DMS53 (cell line): ENCODE measurements around the gene ALDH9A1.
"Not testable (repeated sequence)": the region's sequence is repeated elsewhere in the genome, so short reads cannot be mapped to it uniquely, and the experiment has no call there.

Experiments
- DNase-seq: peaks from one replicate; lab custom pipeline; 2025; lab: John Stamatoyannopoulos, UW

ALDH9A1 gene

GRCh38 chr1:165645654-165646366 is 52.6 kb downstream of the ALDH9A1 start:
- no peak for DNase-seq

GRCh38 chr1:165644064-165644735 is 54.2 kb downstream of the ALDH9A1 start:
- no peak for DNase-seq

- DNase-seq = no peak
Measured at GRCh38 chr1:165641231-165641987, 57.0 kb downstream of the ALDH9A1 start.

GRCh38 chr1:165639821-165640623 is 58.3 kb downstream of the ALDH9A1 start:
- no peak for DNase-seq

DNA sequence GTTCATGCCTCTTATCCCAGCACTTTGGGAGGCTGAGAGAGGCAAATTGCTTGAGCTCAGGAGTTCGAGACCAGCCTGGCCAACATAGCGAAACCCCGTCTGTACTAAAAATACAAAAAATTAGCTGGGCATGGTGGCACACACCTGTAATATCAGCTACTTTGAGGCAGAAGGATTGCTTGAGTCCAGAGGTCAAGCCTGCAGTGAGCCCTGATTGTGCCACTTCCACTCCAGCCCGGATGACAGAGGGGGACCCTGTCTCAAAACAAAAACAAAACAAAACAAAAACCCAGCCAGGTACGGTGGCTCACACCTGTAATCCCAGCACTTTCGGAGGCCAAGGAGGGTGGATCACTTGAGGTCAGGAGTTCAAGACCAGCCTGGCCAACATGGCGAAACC is 60.2 kb downstream of the ALDH9A1 start:
- not testable (repeated sequence) for DNase-seq

DNA sequence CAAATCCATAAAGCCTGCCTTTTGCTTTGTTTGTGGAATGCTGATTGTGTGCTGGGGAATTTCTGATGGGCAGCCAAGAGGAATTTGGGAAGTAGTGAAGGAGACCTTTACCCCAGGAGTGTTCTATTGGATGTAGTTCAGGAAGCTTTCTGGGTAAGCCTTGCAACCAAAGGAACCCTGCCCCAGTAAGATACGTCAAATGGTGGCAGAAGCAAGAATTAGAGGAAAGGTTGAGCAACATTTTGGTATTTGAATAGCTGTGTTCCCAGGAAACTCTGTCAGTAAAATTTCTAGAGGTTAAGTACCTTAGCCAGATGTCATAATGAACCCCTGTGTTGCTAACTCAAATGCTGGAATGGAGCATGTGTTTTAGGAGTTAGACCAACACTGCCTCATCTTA is 60.9 kb downstream of the ALDH9A1 start:
- DNase-seq = no peak

- DNase-seq = no peak
Measured at GRCh38 chr1:165635823-165636222, 62.5 kb downstream of the ALDH9A1 start.

DNA sequence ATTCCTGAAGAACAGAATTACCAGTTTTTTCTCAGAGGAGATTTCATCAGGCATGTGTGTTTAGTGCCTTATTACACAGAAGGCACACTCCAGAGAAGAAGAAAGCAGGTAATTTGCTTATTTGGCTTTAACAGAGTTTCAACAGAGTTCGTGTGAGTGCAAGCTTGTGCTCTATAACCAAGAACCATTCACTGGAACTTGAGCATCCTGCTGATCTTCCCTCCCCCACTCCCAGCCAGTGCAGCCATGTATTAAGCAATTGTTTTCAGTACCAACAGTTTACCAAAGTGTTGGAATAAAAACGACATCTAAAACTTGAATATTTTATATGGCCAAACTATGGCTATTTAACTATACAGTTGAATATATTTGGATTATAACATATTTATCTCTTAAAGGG is 63.0 kb downstream of the ALDH9A1 start:
- no peak for DNase-seq

DNA sequence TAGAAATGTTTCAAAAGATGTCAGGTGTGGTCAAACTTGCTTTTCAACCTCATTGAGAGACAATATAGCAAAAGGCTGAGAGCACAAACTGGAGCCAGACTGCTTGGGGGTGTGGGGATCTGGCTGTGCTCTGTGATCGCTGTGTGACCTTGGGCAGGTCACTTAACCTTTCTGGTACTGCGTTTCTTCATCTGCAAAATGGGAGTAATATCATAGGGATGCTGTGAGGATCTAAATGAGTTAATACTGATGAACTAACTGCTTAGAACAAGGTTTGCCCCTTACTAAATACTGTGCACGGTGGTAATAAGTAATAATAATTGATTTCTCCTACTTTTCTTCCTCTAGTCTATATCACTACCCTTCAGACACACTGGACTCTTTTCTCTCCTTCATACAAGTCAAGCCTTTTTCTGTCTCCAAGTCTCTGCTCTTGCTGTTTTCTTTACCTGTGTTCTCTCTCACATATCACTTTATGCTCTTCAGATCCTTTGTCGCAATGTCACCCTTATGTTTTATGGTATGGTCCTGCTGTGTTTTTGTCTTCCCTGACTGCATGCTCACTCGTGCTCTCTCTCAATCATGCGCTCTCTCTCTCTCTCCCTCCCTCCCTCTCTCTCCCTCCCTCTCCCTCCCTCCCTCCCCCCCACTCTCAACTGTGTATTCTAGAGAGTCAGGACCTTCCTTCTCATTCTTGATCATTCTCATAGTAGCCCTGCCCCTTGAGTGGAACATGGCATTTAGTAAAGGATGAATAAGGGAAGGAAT is 64.0 kb downstream of the ALDH9A1 start:
- no peak for DNase-seq

DNA sequence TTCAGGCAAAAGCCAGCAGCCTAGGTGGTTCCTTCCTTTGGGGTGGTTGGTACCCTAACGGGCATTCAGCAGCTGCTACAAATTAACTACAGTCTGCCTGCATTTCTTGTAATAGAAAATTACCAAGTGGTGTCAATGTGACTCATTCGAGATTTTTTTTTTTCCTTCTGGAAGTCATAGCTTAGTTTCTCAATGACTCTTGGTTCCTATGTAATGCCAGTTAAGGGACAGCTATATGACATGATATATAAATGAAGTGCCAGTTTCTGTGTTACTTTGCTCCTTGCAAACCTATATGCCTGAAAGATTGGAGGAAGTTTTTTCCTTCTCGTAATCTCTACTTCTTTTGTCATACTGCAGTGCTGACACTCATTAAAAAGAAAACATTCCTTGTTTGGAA is 64.7 kb downstream of the ALDH9A1 start:
- peak; percentile 13 for DNase-seq

- no peak for DNase-seq
Measured at GRCh38 chr1:165632491-165632890, 65.9 kb downstream of the ALDH9A1 start.

GRCh38 chr1:165632152-165632469 is 66.3 kb downstream of the ALDH9A1 start:
- peak; percentile 47 for DNase-seq

DNA sequence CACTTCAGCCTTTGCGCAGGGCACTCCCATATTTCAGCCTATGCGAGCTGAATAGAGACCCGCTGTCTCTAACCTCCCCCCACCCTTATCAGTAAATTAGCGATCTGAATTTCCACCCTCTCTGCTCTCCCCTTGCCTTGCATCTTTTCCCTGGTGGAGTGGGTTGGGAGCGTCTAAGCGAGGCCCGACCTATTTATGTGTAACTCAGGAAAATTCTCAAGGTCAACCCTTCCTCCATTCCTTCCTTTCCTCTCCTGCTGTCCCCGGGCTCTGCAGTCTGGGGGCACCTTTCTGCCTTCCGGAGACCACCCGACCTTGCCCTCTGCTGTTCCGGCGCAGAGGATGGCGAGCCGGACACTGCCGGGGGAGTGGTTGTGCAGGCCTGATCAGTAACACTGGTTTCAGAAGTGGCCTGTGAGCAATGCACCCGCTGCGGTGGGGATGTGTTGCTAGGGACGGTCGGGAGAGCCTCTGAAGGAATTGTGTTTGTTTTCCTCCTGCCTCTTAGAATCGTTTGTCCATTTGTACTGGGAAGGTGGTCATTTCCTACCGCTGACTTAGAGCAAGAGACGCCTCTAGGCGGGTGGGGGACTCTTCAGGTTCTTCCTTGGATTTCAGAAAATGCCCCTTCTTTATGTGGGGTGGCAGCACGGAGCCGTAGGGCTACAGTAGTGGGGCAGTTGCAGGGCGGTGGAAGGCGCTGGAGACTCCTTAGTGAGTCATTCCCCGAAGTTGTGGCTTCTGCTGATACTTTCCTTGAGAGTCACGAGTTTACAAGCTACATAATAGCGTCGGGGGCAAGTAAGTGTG is 66.8 kb downstream of the ALDH9A1 start:
- DNase-seq = peak; percentile 77

- DNase-seq = peak; percentile 99
Measured at GRCh38 chr1:165630629-165631341, 67.6 kb downstream of the ALDH9A1 start, which contains the start of gene MGST3. Gene MGST3 (plus strand): TSS chr1:165631234. CDS start chr1:165649848, 18,614 bp downstream.

DNA sequence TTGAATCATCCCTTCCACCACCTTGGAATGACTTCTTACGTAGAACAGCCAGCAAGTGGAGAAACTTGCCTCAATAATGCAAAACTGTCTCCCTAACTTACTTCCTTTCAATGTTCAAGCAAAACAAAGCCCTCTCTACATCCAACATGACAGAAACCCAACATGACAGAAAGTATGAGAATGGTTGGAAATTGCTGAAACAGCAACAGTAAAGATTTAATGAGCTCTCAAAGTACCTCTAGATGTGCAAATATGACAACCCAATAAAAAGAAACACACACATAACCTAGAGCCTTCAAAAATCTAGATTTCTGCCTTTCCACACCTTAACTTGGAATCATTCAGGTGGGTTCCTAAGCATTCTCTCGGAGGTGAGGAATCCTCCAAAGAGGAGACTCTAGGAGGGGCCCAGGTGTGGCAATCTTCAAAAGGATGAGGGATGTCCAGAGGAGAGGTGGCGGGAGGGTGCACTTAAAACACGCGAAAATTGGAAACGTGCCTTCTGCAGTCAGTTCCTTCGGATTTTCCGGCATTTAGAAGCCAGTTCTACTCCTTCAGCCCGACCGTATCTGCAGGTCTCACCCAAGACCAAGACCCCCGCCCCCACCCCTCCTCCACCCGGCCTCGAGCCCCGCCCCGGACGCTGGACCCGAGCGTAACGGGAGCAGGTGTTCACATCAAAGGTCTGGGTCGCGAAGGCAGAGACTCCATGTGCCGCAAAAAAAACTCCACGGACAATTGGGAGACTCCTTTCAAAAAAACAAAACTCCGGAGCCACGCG is 68.3 kb downstream of the ALDH9A1 start:
- peak; percentile 91 for DNase-seq

DNA sequence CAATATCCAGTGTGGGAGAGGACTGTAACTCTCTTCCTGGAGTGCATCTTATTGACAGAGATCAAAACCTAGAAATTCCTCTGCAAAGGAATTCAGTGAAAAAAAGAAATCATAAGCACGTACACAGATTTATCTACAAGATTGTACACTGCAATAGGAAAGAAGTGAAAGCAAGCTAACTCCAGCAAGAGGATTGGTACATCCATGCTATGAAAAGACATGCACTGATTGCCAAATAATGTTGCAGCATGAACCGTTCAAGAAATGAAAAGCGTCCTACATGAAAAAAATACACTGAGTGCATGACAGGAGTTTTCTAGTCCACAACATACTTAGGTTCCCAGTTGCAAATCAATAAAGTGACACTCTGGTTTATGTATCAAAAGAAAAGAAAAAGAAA is 69.2 kb downstream of the ALDH9A1 start:
- DNase-seq = no peak

DNA sequence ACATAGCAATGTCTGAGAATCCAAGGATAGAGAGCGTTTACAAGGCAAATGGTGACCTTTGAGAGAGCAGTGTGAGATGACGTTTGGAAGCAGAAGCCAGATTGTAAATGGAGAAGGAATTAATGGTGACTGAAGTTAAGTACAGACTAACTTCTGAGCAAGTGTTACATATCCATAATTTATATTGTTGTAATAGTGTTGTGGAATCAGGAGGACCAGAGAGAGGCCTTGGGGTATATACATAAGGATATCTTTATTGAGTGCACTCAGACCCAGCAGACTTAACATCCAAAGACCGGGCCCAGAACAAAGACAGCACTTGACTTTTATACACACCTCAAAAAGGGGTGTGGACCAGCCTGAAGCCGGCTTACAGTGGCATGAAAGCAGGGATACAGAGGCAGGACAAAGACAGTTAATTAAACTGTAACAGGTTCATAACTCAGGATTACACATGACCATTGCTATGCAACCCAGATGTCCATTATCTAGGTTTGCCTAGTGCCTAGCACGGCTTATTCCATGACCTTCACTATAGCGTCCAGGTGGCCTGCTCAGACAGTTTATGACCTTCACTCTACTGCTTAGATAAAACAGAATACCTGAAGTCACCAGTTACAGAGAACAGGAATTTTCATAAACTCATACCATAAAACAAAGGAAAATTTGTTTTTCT is 70.1 kb downstream of the ALDH9A1 start:
- DNase-seq = no peak

DNA sequence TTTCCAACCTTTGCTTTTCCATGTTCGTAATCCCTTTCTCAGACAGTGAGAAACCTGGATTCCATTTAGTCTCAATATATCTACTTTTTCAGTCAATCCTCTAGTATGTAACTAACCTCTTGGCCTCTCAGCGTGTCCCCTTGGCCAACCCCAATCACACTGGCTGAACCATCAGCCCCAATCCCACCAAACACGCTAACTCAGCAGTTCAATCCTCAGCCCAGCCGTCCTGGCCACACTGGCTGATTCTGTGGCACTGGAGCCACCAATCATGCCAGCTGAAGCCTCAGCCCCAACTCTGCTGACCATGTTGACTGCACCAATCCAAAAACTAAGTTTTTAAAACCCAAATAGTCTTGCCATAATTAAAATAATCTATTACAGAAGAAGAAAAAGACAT is 73.9 kb downstream of the ALDH9A1 start:
- DNase-seq = no peak

DNA sequence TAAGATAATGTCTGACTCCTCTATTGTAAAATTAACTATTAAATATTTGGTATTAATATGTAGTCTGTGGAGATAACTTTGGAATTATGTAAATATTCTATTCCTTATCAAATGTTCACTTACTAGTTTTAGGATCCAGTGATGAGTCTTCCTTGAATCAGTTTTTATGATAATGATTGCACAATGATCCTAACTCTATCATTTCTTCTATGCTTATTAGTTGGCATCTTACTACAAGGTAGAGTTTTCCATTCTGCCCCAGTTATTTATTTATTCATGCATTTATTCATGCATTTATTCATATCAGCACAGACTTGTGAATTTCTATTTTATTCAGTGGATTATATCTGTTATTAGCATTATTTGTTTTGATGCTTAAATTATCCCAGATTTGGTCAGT is 74.7 kb downstream of the ALDH9A1 start:
- no peak for DNase-seq
